Smooth muscle cell (in vitro differentiated cells): Measurements from ENCODE around the gene GNAI2. TPM values are rescaled to one million over a fixed set of nuclear protein-coding genes. Genes with fewer than 3 reads are reported as not detected.

Source experiments
- DNase-seq: peaks from one replicate; lab custom pipeline; 2025; ENCODE audit not compliant: unreplicated experiment; lab: John Stamatoyannopoulos, UW
- H2AFZ ChIP-seq: fragments of 200-600 bp; sonication (generic); 2 replicates; pipeline ENCODE4 v1.6.0; 2016; ENCODE audit warnings: antibody characterized with exemption, low read depth, mild to moderate bottlenecking
- H3F3A ChIP-seq: fragments of 200-600 bp; sonication (generic); 2 replicates; pipeline ENCODE4 v1.6.0; 2017; ENCODE audit warnings: antibody characterized with exemption, low read depth
- H3K27ac ChIP-seq: fragments of 200-600 bp; sonication (generic); 2 replicates; pipeline ENCODE4 v1.5.1; 2016; ENCODE audit warnings: low read depth, mild to moderate bottlenecking
- H3K27me3 ChIP-seq: fragments of 200-600 bp; sonication (generic); 2 replicates; pipeline ENCODE4 v1.6.1; 2016; ENCODE audit warnings: low read depth, mild to moderate bottlenecking
- H3K36me3 ChIP-seq: fragments of 200-600 bp; sonication (generic); 2 replicates; pipeline ENCODE4 v1.5.1; 2016; ENCODE audit warnings: low read depth
- H3K4me1 ChIP-seq: fragments of 200-600 bp; sonication (generic); 2 replicates; pipeline ENCODE4 v1.5.1; 2016; ENCODE audit warnings: low read depth
- H3K4me2 ChIP-seq: fragments of 200-600 bp; sonication (generic); 2 replicates; pipeline ENCODE4 v1.6.0; 2016; ENCODE audit warnings: mild to moderate bottlenecking
- H3K4me3 ChIP-seq: fragments of 200-600 bp; sonication (generic); 2 replicates; pipeline ENCODE4 v1.5.1; 2016; ENCODE audit warnings: mild to moderate bottlenecking
- H3K79me2 ChIP-seq: fragments of 200-600 bp; sonication (generic); 2 replicates; pipeline ENCODE4 v1.6.0; 2016; ENCODE audit warnings: low read depth, mild to moderate bottlenecking
- H3K9ac ChIP-seq: fragments of 200-600 bp; sonication (generic); 2 replicates; pipeline ENCODE4 v1.6.0; 2016; ENCODE audit warnings: low read depth
- H3K9me3 ChIP-seq: fragments of 200-600 bp; sonication (generic); replicated peaks from 2 replicates; pipeline ENCODE4 v1.5.1; 2016; ENCODE audit warnings: low read depth
- H4K20me1 ChIP-seq: fragments of 200-600 bp; sonication (generic); 2 replicates; pipeline ENCODE4 v1.6.0; 2016; ENCODE audit warnings: low read depth
- WGBS: methylation state at CpG from one replicate; pipeline ENCODE4 v1.1.7; 2016; ENCODE audit warnings: low lambda C conversion rate; 5-methylcytosine and 5-hydroxymethylcytosine counted together
- polyA plus RNA-seq: library from polyadenylated mRNA; unstranded; fragments of >200 nt; fragmentation: Nextera tagmentation; extraction: Ambion mirVana; gene quantifications from 2 replicates; pipeline ENCODE4 v1.2.1, GENCODE V29; 2016
- total RNA-seq: library from RNA; depleted of rRNA; stranded (reverse); fragments of >200 nt; gene quantifications from 2 replicates; pipeline ENCODE4 v1.2.3, GENCODE V29; 2014
- TF ChIP-seq, protein P1 (sequence below): fragments of 200-600 bp; sonication (generic); IDR thresholded peaks from 2 replicates; pipeline ENCODE4 v1.5.1; 2017; ENCODE audit warnings: borderline replicate concordance, mild to moderate bottlenecking, antibody characterized with exemption; ENCODE audit not compliant: insufficient read depth, poor library complexity, severe bottlenecking

The GNAI2 gene
- total and polyA plus RNA-seq, 2 experiments from 2014 or later = 209 to 454 TPM

DNA sequence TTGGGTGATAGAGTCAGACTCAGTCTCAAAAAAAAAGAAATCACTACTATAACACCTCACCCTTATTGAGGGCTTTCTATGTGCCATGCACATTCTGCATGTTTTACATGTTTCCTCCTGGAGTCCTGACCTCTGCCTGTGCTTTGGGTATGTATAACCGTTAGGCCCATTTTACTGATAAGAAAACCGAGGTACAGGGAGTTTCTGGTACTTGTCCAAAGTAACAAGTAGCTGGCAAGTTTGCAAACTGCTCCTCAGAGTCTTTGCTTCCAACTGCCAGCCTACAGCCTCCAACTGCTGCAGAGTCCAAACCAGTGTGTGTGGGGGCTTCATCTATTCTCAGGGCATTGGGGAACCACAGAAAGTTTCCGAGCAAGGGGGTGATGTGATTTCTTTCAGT, 3.7 kb upstream of the GNAI2 start:
- TF ChIP-seq, protein P1, sequence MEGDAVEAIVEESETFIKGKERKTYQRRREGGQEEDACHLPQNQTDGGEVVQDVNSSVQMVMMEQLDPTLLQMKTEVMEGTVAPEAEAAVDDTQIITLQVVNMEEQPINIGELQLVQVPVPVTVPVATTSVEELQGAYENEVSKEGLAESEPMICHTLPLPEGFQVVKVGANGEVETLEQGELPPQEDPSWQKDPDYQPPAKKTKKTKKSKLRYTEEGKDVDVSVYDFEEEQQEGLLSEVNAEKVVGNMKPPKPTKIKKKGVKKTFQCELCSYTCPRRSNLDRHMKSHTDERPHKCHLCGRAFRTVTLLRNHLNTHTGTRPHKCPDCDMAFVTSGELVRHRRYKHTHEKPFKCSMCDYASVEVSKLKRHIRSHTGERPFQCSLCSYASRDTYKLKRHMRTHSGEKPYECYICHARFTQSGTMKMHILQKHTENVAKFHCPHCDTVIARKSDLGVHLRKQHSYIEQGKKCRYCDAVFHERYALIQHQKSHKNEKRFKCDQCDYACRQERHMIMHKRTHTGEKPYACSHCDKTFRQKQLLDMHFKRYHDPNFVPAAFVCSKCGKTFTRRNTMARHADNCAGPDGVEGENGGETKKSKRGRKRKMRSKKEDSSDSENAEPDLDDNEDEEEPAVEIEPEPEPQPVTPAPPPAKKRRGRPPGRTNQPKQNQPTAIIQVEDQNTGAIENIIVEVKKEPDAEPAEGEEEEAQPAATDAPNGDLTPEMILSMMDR = no peak
- H3K36me3 ChIP-seq = no peaks in the 10 kb centered on the region

GRCh38 chr3:50233176-50233575, 2.8 kb upstream of the GNAI2 start:
- no peak overlapping the region for H3K4me2 ChIP-seq
- peaks cover 13% of the 10 kb centered on the region for H3K4me1 ChIP-seq
- H3K79me2 ChIP-seq = peaks cover 22% of the 10 kb centered on the region
- H3K27ac ChIP-seq = no peak overlapping the region
- TF ChIP-seq, protein P1 = no peak
- no peak for DNase-seq
- H2AFZ ChIP-seq = no peak overlapping the region
- WGBS = 94% methylated on average over 4 of the region's 4 CpGs
- H3K36me3 ChIP-seq = no peaks in the 10 kb centered on the region
- peaks cover 16% of the 10 kb centered on the region for H4K20me1 ChIP-seq
- H3K4me3 ChIP-seq = no peak overlapping the region
- no peaks in the 10 kb centered on the region for H3F3A ChIP-seq
- no peaks in the 10 kb centered on the region for H3K9me3 ChIP-seq
- no peak overlapping the region for H3K9ac ChIP-seq
- no peaks in the 10 kb centered on the region for H3K27me3 ChIP-seq

More for the DNA sequence above, 3.7 kb upstream of the GNAI2 start:
- no peak overlapping the region for H3K4me2 ChIP-seq
- H3K79me2 ChIP-seq = peaks cover 13% of the 10 kb centered on the region
- no peaks in the 10 kb centered on the region for H3F3A ChIP-seq
- 93% methylated on average over 3 of the region's 3 CpGs for WGBS
- H4K20me1 ChIP-seq = peaks cover 11% of the 10 kb centered on the region
- H3K9ac ChIP-seq = no peak overlapping the region
- H3K4me1 ChIP-seq = peaks cover 18% of the 10 kb centered on the region
- H3K27ac ChIP-seq = no peak overlapping the region
- no peaks in the 10 kb centered on the region for H3K9me3 ChIP-seq
- no peaks in the 10 kb centered on the region for H3K27me3 ChIP-seq
- no peak overlapping the region for H2AFZ ChIP-seq
- no peak overlapping the region for H3K4me3 ChIP-seq
- DNase-seq = no peak

GRCh38 chr3:50236484-50237132, 604 bp downstream of the GNAI2 start:
- Histone ChIP-seq H3K4me3 (peak overlapping the region; percentile 74), H3K4me2 (peak overlapping the region; percentile 89), H3K9ac (peak overlapping the region; percentile 78), H3F3A (no peaks in the 10 kb centered on the region), H3K79me2 (peaks cover 56% of the 10 kb centered on the region), H3K9me3 (no peaks in the 10 kb centered on the region), H2AFZ (no peak overlapping the region), H4K20me1 (peaks cover 50% of the 10 kb centered on the region), H3K36me3 (no peaks in the 10 kb centered on the region), H3K4me1 (peaks cover 41% of the 10 kb centered on the region), H3K27me3 (no peaks in the 10 kb centered on the region), H3K27ac (peak overlapping the region; percentile 45)
- TF ChIP-seq, protein P1 = no peak
- WGBS = 3% methylated on average over 13 of the region's 13 CpGs
- DNase-seq = no peak
